OCI-LY1 (cell line): Measurements from ENCODE around the gene DRAP1.

Source experiments
- H2AFZ ChIP-seq: fragments of 200-600 bp; sonication (generic), shearing (Covaris generic); 2 replicates; pipeline ENCODE4 v1.6.0; 2014; ENCODE audit warnings: antibody characterized with exemption, mild to moderate bottlenecking, low read length
- H3F3A ChIP-seq: fragments of 200-600 bp; sonication (generic), shearing (Covaris generic); 2 replicates; pipeline ENCODE4 v1.6.0; 2014; ENCODE audit warnings: mild to moderate bottlenecking, antibody characterized with exemption, low read length, moderate library complexity; ENCODE audit not compliant: insufficient read depth
- H3K27ac ChIP-seq: fragments of 200-600 bp; sonication (generic); 2 replicates; pipeline ENCODE4 v1.5.1; 2014; ENCODE audit warnings: low read length, mixed run types, mild to moderate bottlenecking, low read depth; ENCODE audit not compliant: poor library complexity, severe bottlenecking
- H3K27me3 ChIP-seq: fragments of 200-600 bp; sonication (generic); 2 replicates; pipeline ENCODE4 v1.6.0; 2014; ENCODE audit warnings: antibody characterized with exemption, mild to moderate bottlenecking, low read length, moderate library complexity; ENCODE audit not compliant: insufficient read depth
- H3K36me3 ChIP-seq: fragments of 200-600 bp; sonication (generic); 2 replicates; pipeline ENCODE4 v1.6.1; 2014; ENCODE audit warnings: mild to moderate bottlenecking, antibody characterized with exemption, low read length, moderate library complexity, mixed read lengths; ENCODE audit not compliant: insufficient read depth
- H3K4me1 ChIP-seq: fragments of 200-600 bp; sonication (generic); 2 replicates; pipeline ENCODE4 v1.5.1; 2014; ENCODE audit warnings: mild to moderate bottlenecking, low read length, moderate library complexity; ENCODE audit not compliant: insufficient read depth, severe bottlenecking
- H3K4me2 ChIP-seq: fragments of 200-600 bp; sonication (generic), shearing (Covaris generic); 2 replicates; pipeline ENCODE4 v1.6.1; 2014; ENCODE audit warnings: low read length
- H3K4me3 ChIP-seq: fragments of 200-600 bp; sonication (generic); 2 replicates; pipeline ENCODE4 v1.5.1; 2014; ENCODE audit warnings: low read length, low read depth, mild to moderate bottlenecking, mixed read lengths; ENCODE audit not compliant: poor library complexity, severe bottlenecking
- H3K79me2 ChIP-seq: fragments of 200-600 bp; shearing (Covaris generic); 2 replicates; pipeline ENCODE4 v1.6.1; 2016; ENCODE audit warnings: mixed run types, low read length, mixed read lengths; ENCODE audit not compliant: insufficient read depth
- H3K9ac ChIP-seq: fragments of 200-600 bp; sonication (generic), shearing (Covaris generic); 2 replicates; pipeline ENCODE4 v1.6.1; 2014; ENCODE audit warnings: mild to moderate bottlenecking, low read length, mixed read lengths
- H3K9me2 ChIP-seq: fragments of 200-600 bp; sonication (generic), shearing (Covaris generic); 2 replicates; pipeline ENCODE4 v1.6.1; 2014; ENCODE audit warnings: low read depth, mild to moderate bottlenecking, low read length, mixed read lengths
- H3K9me3 ChIP-seq: fragments of 200-600 bp; shearing (Covaris generic); 2 replicates; pipeline ENCODE4 v1.6.1; 2014; ENCODE audit warnings: low read length, mixed read lengths
- H4K20me1 ChIP-seq: fragments of 200-600 bp; sonication (generic), shearing (Covaris generic); 2 replicates; pipeline ENCODE4 v1.6.0; 2016; ENCODE audit warnings: mild to moderate bottlenecking, low read length; ENCODE audit not compliant: insufficient read depth
- EZH2 ChIP-seq: fragments of 200-600 bp; sonication (generic), shearing (Covaris generic); IDR thresholded peaks from 2 replicates; pipeline ENCODE4 v1.8.0; 2017; ENCODE audit warnings: borderline replicate concordance, mixed run types, mild to moderate bottlenecking, antibody characterized with exemption, low read length, moderate library complexity, mixed read lengths
- TF ChIP-seq, protein P1 (sequence below): fragments of 200-600 bp; sonication (generic), shearing (Covaris generic); IDR thresholded peaks from 2 replicates; pipeline ENCODE4 v1.5.1; 2017; ENCODE audit warnings: mild to moderate bottlenecking, antibody characterized with exemption, low read length, moderate library complexity, mixed read lengths

The DRAP1 gene

GRCh38 chr11:65896034-65896999, 22.9 kb upstream of the DRAP1 start:
- H3K4me1 ChIP-seq = peaks cover 50% of the 10 kb centered on the region
- no peaks in the 10 kb centered on the region for H4K20me1 ChIP-seq
- no peak overlapping the region for H3K4me2 ChIP-seq
- peaks cover 9% of the 10 kb centered on the region; the same call in 1 of the 2 replicates for H3K27me3 ChIP-seq
- no peak overlapping the region for H3K27ac ChIP-seq
- TF ChIP-seq, protein P1, sequence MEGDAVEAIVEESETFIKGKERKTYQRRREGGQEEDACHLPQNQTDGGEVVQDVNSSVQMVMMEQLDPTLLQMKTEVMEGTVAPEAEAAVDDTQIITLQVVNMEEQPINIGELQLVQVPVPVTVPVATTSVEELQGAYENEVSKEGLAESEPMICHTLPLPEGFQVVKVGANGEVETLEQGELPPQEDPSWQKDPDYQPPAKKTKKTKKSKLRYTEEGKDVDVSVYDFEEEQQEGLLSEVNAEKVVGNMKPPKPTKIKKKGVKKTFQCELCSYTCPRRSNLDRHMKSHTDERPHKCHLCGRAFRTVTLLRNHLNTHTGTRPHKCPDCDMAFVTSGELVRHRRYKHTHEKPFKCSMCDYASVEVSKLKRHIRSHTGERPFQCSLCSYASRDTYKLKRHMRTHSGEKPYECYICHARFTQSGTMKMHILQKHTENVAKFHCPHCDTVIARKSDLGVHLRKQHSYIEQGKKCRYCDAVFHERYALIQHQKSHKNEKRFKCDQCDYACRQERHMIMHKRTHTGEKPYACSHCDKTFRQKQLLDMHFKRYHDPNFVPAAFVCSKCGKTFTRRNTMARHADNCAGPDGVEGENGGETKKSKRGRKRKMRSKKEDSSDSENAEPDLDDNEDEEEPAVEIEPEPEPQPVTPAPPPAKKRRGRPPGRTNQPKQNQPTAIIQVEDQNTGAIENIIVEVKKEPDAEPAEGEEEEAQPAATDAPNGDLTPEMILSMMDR = no peak
- TF ChIP-seq EZH2 = no peak
- no peak overlapping the region for H3K4me3 ChIP-seq
- no peaks in the 10 kb centered on the region for H3K79me2 ChIP-seq
- H3K9me3 ChIP-seq = no peaks in the 10 kb centered on the region
- H3K36me3 ChIP-seq = no peaks in the 10 kb centered on the region
- H3K9me2 ChIP-seq = no peaks in the 10 kb centered on the region
- H3K9ac ChIP-seq = no peak overlapping the region
- no peak overlapping the region for H2AFZ ChIP-seq
- no peaks in the 10 kb centered on the region for H3F3A ChIP-seq

DNA sequence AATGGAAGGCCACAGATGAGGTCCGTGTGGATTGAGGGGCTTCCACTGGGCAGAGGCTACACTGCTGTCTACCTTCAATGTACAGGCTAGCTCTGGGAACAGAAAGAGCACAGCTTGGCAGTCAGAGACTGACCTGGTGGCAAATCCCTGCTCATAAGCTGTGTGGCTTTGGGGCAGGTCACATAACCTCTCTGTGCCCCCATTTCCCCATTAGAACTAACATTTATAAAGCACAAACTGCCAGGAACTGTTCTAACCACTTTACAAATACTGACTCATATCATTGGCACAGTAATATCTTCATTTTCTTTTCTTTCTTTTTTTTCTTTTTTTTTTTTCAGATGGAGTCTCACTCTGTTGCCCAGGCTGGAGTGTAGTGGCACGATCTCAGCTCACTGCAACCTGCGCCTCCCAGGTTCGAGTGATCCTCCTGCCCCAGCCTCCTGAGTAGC, 22.2 kb upstream of the DRAP1 start:
- no peaks in the 10 kb centered on the region for H3K79me2 ChIP-seq
- H3K9me2 ChIP-seq = no peaks in the 10 kb centered on the region
- no peak overlapping the region for H3K27ac ChIP-seq
- no peaks in the 10 kb centered on the region for H3F3A ChIP-seq
- no peak overlapping the region for H2AFZ ChIP-seq
- no peak overlapping the region for H3K4me2 ChIP-seq
- H4K20me1 ChIP-seq = no peaks in the 10 kb centered on the region
- H3K4me3 ChIP-seq = no peak overlapping the region
- TF ChIP-seq, protein P1 = no peak
- TF ChIP-seq EZH2 = no peak
- peaks cover 42% of the 10 kb centered on the region for H3K4me1 ChIP-seq
- H3K36me3 ChIP-seq = no peaks in the 10 kb centered on the region
- H3K9ac ChIP-seq = no peak overlapping the region
- H3K9me3 ChIP-seq = no peaks in the 10 kb centered on the region
- H3K27me3 ChIP-seq = peaks cover 9% of the 10 kb centered on the region; the same call in 1 of the 2 replicates

DNA sequence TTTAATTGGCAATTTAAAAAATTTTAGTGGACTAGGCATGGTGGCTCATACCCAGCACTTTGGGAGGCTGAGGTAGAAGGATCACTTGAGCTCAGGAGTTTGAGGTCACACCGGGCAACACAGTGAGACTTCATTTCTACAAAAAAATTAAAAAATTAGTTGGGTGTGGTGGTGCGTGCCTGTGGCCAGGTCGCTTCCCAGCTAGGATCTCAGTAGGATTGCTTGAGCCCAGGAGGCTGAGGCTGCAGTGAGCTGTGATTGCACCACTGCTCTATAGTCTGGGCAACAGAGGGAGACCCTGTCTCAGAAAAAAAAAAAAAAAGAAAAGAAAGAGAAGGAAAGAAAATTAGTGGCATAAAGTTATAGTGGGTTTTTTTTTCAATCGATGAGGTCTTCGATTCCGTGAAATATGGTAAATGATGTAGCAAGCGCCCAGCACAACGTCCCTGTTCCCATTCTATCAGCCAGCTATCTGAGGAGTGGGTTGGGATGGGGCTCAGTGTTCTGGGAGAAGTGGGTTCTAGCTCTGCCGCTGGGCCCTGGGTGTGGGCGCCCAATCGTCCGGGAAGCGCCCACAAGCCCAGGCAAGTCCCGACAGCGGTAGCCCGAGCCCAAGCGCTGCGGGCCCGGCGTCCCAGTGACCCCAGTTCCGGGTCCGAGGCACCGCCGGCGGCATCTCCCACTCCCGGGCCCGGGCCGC, 20.4 kb upstream of the DRAP1 start:
- Histone ChIP-seq H3K9me3 (no peaks in the 10 kb centered on the region), H3K4me2 (peak overlapping the region; percentile 68), H3K9me2 (no peaks in the 10 kb centered on the region), H4K20me1 (no peaks in the 10 kb centered on the region), H2AFZ (no peak overlapping the region), H3K27me3 (peaks cover 9% of the 10 kb centered on the region; the same call in 1 of the 2 replicates), H3K4me3 (peak overlapping the region; percentile 57), H3K4me1 (peaks cover 25% of the 10 kb centered on the region), H3K79me2 (no peaks in the 10 kb centered on the region), H3K36me3 (no peaks in the 10 kb centered on the region), H3F3A (no peaks in the 10 kb centered on the region), H3K27ac (no peak overlapping the region), H3K9ac (0 out of 2 replicates have a peak overlapping the region, but pooled peaks have one; percentile 21)
- TF ChIP-seq EZH2 = no peak
- TF ChIP-seq, protein P1 = no peak
